Measurements from ENCODE around the gene NACAD. TPM values are rescaled to one million over a fixed set of nuclear protein-coding genes. Genes with fewer than 3 reads are reported as not detected.

The NACAD gene, protein sequence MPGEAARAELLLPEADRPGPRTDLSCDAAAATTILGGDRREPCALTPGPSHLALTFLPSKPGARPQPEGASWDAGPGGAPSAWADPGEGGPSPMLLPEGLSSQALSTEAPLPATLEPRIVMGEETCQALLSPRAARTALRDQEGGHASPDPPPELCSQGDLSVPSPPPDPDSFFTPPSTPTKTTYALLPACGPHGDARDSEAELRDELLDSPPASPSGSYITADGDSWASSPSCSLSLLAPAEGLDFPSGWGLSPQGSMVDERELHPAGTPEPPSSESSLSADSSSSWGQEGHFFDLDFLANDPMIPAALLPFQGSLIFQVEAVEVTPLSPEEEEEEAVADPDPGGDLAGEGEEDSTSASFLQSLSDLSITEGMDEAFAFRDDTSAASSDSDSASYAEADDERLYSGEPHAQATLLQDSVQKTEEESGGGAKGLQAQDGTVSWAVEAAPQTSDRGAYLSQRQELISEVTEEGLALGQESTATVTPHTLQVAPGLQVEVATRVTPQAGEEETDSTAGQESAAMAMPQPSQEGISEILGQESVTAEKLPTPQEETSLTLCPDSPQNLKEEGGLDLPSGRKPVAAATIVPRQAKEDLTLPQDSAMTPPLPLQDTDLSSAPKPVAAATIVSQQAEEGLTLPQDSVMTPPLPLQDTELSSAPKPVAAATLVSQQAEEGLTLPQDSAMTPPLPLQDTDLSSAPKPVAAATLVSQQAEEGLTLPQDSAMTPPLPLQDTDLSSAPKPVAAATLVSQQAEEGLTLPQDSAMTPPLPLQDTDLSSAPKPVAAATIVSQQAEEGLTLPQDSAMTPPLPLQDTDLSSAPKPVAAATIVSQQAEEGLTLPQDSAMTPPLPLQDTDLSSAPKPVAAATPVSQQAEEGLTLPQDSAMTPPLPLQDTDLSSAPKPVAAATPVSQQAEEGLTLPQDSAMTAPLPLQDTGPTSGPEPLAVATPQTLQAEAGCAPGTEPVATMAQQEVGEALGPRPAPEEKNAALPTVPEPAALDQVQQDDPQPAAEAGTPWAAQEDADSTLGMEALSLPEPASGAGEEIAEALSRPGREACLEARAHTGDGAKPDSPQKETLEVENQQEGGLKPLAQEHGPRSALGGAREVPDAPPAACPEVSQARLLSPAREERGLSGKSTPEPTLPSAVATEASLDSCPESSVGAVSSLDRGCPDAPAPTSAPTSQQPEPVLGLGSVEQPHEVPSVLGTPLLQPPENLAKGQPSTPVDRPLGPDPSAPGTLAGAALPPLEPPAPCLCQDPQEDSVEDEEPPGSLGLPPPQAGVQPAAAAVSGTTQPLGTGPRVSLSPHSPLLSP (N-terminal part only)
- total RNA-seq = 1 to 10 TPM in 3 of 4 donors, under 1 TPM in 1; 0.89 to 2.0 (median 1.7) TPM

DNA sequence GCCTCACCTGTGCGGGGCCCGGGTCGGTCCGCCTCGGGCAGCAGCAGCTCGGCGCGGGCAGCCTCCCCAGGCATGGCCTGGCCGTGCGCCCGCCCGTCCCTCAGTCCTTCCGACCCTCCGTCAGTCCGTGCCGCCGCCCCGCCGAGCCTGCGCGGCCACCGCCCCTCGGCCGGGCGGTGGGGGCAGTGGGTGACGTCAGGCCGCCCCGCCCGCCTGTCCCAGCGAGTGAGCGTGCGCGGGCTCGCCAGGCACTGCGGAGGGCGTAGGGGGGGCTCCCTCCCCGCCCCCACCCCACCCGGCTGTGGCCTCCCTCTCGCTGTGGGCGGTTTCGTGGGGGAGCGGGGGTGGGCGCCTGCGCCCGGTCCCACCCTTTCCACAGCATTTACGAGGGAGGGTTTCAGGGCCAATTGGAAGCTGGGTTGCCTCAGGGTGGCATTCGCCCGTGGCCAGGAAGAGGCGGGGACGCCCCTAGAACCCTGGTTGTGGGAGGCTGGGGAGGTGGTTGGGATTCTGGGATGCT, at the start of gene NACAD:
Gene NACAD (minus strand): TSS at position 149 of the 520 bp plus-strand sequence. CDS start 75 bp downstream, at position 74.
- no peak for TF ChIP-seq POLR2A (IDR thresholded peaks at IDR 0.05)
- TF ChIP-seq, protein P1, sequence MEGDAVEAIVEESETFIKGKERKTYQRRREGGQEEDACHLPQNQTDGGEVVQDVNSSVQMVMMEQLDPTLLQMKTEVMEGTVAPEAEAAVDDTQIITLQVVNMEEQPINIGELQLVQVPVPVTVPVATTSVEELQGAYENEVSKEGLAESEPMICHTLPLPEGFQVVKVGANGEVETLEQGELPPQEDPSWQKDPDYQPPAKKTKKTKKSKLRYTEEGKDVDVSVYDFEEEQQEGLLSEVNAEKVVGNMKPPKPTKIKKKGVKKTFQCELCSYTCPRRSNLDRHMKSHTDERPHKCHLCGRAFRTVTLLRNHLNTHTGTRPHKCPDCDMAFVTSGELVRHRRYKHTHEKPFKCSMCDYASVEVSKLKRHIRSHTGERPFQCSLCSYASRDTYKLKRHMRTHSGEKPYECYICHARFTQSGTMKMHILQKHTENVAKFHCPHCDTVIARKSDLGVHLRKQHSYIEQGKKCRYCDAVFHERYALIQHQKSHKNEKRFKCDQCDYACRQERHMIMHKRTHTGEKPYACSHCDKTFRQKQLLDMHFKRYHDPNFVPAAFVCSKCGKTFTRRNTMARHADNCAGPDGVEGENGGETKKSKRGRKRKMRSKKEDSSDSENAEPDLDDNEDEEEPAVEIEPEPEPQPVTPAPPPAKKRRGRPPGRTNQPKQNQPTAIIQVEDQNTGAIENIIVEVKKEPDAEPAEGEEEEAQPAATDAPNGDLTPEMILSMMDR (IDR thresholded peaks at IDR 0.05) = no peak

DNA sequence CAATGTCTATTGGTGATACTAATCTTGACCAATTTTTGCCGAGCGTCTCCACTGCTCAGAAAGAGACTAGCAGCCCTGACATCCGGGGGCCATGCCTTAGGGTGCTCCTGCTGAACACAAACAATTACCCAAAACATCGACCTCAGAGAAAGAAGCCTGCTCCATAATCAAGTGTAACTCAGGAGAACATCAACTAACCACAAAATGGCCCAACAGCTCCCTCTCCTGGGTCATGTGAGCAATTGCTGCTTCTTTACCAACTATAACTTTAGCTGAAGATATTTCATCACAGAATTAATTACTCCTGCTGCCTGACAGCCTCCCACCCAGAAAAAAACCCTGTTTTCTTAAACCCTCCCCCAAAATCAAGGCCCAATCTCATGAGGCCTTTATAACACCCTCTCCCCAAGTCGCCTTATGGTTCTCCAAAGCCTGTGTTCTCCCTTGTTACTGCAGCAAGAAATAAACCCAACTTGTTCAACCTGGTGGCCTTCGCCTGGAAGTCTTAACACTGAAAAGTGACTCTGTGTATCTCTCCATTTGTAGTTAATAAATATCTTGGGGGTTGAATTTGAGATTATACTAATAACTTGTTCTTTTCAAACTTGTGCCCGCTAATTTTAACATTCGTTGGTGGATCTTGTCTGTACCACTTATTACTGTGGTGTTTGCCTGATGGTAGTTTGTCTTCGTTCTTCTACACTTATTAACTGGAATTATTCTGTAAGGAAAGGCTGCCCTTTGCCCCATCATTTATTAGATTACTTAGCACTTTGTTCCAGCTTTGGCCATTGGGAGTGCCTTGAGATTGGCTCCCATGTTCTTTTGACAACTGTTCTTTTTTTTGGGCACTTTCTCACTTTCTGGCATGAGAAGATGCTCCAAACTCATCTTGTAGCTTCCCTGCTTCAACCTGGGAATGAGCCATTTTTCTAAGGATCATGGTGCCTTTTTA, 47.6 kb upstream of the NACAD start:
- intact Hi-C loops (cut with DNase I; ENCODE audit: low total_unique reads) = loop anchor here (10.0 kb wide), 1 partner anchor 282 kb away; no protein-coding TSS in a partner anchor
- DNase-seq (ENCODE audit: low spot score in 2 of 2) = peak in 1 of 2 donors; percentile 23

More for the DNA sequence above, at the start of gene NACAD:
- DNase-seq (ENCODE audit: low spot score in 2 of 2) = no peak
- intact Hi-C loops (cut with DNase I; ENCODE audit: low total_unique reads) = no loop called here
- WGBS, 2 donors = 0% methylated on average over 10 to 23 of the region's 50 CpGs
- peak within 1 kb of the TSS; percentile 13 for H3K4me3 ChIP-seq (ENCODE audit: low read depth, poor library complexity, severe bottlenecking)

GRCh38 chr7:45133877-45134276, 45.1 kb upstream of the NACAD start:
- intact Hi-C loops (cut with DNase I; ENCODE audit: low total_unique reads) = loop anchor here (10.0 kb wide), 1 partner anchor 279 kb away; no protein-coding TSS in a partner anchor
- no peak for TF ChIP-seq POLR2A (IDR thresholded peaks at IDR 0.05)
- TF ChIP-seq, protein P1 (IDR thresholded peaks at IDR 0.05) = no peak
- WGBS, 2 donors = 91 to 94% methylated on average over 6 of the region's 7 CpGs
- no peak for DNase-seq (ENCODE audit: low spot score in 2 of 2)
- H3K4me3 ChIP-seq (ENCODE audit: low read depth, poor library complexity, severe bottlenecking) = no peak overlapping the region

More for the DNA sequence above, 47.6 kb upstream of the NACAD start:
- 41 to 43% methylated on average over 9 of the region's 9 CpGs for WGBS, 2 donors
- no peak overlapping the region for H3K4me3 ChIP-seq (ENCODE audit: low read depth, poor library complexity, severe bottlenecking)
- TF ChIP-seq POLR2A (IDR thresholded peaks at IDR 0.05) = no peak
- TF ChIP-seq, protein P1 (IDR thresholded peaks at IDR 0.05) = peak in 1 of 3 donors; percentile 50

- H3K4me3 ChIP-seq (ENCODE audit: low read depth, poor library complexity, severe bottlenecking) = no peak overlapping the region
- 91 to 93% methylated on average over 4 of the region's 4 CpGs for WGBS, 2 donors
- TF ChIP-seq, protein P1 (IDR thresholded peaks at IDR 0.05) = no peak
- TF ChIP-seq POLR2A (IDR thresholded peaks at IDR 0.05) = no peak
- intact Hi-C loops (cut with DNase I; ENCODE audit: low total_unique reads) = loop anchor here (10.0 kb wide), 1 partner anchor 279 kb away; no protein-coding TSS in a partner anchor
- DNase-seq (ENCODE audit: low spot score in 2 of 2) = no peak
Observed at GRCh38 chr7:45133352-45133751, 44.6 kb upstream of the NACAD start.
